ENCODE measurements around the gene PITPNB.

The PITPNB gene

DNA sequence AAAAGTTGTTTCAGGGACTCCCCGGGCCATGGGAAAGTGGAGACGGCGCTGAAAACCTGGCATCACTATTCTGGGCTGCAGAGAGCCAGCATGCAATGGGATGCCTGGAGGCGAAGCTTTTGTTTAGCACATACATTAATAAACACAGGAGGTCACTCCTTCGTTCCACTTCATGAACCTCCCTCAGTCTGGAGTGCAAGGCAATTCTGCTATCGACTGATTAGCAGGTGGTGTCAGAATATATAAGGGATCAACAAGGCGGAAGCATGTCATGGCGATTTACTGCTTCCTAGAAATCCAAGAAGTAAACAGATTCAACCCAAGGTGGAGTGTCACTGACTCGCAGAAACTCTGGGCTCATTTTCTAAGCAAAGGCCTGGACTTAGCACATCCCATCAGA lies 72.1 kb downstream of the PITPNB start:
- Histone ChIP-seq H3K9me3 (replicated peaks; ENCODE audit: insufficient read depth, low read length) (no peaks in the 10 kb centered on the region), H3F3A (ENCODE audit: insufficient read depth, low read length) (no peaks in the 10 kb centered on the region), H3K9ac (ENCODE audit: low read length) (no peak overlapping the region), H4K20me1 (ENCODE audit: insufficient read depth, low read length) (no peaks in the 10 kb centered on the region), H2AFZ (ENCODE audit: low read length) (no peak overlapping the region), H3K27ac (ENCODE audit: low read length) (no peak overlapping the region), H3K4me2 (ENCODE audit: low read depth, low read length) (no peak overlapping the region), H3K4me3 (ENCODE audit: low read length) (no peak overlapping the region), H3K4me1 (ENCODE audit: low read length) (no peaks in the 10 kb centered on the region), H3K79me2 (ENCODE audit: low read length) (no peaks in the 10 kb centered on the region), H3K9me2 (replicated peaks; ENCODE audit: insufficient read depth, low read length) (no peaks in the 10 kb centered on the region), H3K27me3 (replicated peaks; ENCODE audit: insufficient read depth, low read length) (no peaks in the 10 kb centered on the region), H3K36me3 (replicated peaks; ENCODE audit: insufficient read depth, low read length) (peaks cover 9% of the 10 kb centered on the region; the same call in 1 of the 2 replicates)
- TF ChIP-seq EZH2phosphoT487 (IDR thresholded peaks at IDR 0.05; ENCODE audit: low read length) (no peak), EZH2 (optimal IDR thresholded peaks at IDR 0.05; ENCODE audit: low read depth, low read length) (no peak)
- TF ChIP-seq, protein P1, sequence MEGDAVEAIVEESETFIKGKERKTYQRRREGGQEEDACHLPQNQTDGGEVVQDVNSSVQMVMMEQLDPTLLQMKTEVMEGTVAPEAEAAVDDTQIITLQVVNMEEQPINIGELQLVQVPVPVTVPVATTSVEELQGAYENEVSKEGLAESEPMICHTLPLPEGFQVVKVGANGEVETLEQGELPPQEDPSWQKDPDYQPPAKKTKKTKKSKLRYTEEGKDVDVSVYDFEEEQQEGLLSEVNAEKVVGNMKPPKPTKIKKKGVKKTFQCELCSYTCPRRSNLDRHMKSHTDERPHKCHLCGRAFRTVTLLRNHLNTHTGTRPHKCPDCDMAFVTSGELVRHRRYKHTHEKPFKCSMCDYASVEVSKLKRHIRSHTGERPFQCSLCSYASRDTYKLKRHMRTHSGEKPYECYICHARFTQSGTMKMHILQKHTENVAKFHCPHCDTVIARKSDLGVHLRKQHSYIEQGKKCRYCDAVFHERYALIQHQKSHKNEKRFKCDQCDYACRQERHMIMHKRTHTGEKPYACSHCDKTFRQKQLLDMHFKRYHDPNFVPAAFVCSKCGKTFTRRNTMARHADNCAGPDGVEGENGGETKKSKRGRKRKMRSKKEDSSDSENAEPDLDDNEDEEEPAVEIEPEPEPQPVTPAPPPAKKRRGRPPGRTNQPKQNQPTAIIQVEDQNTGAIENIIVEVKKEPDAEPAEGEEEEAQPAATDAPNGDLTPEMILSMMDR (IDR thresholded peaks at IDR 0.05; ENCODE audit: low read length) = no peak
- DNase-seq = no peak

GRCh38 chr22:27846248-27846757 lies 72.8 kb downstream of the PITPNB start:
- H3K9me2 ChIP-seq (replicated peaks; ENCODE audit: insufficient read depth, low read length) = no peaks in the 10 kb centered on the region
- peaks cover 9% of the 10 kb centered on the region; the same call in 1 of the 2 replicates for H3K36me3 ChIP-seq (replicated peaks; ENCODE audit: insufficient read depth, low read length)
- H2AFZ ChIP-seq (ENCODE audit: low read length) = no peak overlapping the region
- TF ChIP-seq, protein P1 (IDR thresholded peaks at IDR 0.05; ENCODE audit: low read length) = no peak
- TF ChIP-seq EZH2phosphoT487 (IDR thresholded peaks at IDR 0.05; ENCODE audit: low read length) (no peak), EZH2 (optimal IDR thresholded peaks at IDR 0.05; ENCODE audit: low read depth, low read length) (no peak)
- H3K9me3 ChIP-seq (replicated peaks; ENCODE audit: insufficient read depth, low read length) = no peaks in the 10 kb centered on the region
- no peaks in the 10 kb centered on the region for H4K20me1 ChIP-seq (ENCODE audit: insufficient read depth, low read length)
- no peaks in the 10 kb centered on the region for H3K27me3 ChIP-seq (replicated peaks; ENCODE audit: insufficient read depth, low read length)
- no peak overlapping the region for H3K4me2 ChIP-seq (ENCODE audit: low read depth, low read length)
- H3K27ac ChIP-seq (ENCODE audit: low read length) = no peak overlapping the region
- no peak overlapping the region for H3K9ac ChIP-seq (ENCODE audit: low read length)
- H3K4me1 ChIP-seq (ENCODE audit: low read length) = no peaks in the 10 kb centered on the region
- H3F3A ChIP-seq (ENCODE audit: insufficient read depth, low read length) = no peaks in the 10 kb centered on the region
- H3K4me3 ChIP-seq (ENCODE audit: low read length) = no peak overlapping the region
- no peak for DNase-seq
- H3K79me2 ChIP-seq (ENCODE audit: low read length) = no peaks in the 10 kb centered on the region

- Histone ChIP-seq H2AFZ (ENCODE audit: low read length) (no peak overlapping the region), H3K4me1 (ENCODE audit: low read length) (no peaks in the 10 kb centered on the region), H3K9me3 (replicated peaks; ENCODE audit: insufficient read depth, low read length) (no peaks in the 10 kb centered on the region), H3K79me2 (ENCODE audit: low read length) (no peaks in the 10 kb centered on the region), H3K9me2 (replicated peaks; ENCODE audit: insufficient read depth, low read length) (no peaks in the 10 kb centered on the region), H3K9ac (ENCODE audit: low read length) (no peak overlapping the region), H3K27me3 (replicated peaks; ENCODE audit: insufficient read depth, low read length) (no peaks in the 10 kb centered on the region), H3K36me3 (replicated peaks; ENCODE audit: insufficient read depth, low read length) (peaks cover 2% of the 10 kb centered on the region; the same call in 1 of the 2 replicates), H3K27ac (ENCODE audit: low read length) (no peak overlapping the region), H3K4me2 (ENCODE audit: low read depth, low read length) (no peak overlapping the region), H4K20me1 (ENCODE audit: insufficient read depth, low read length) (no peaks in the 10 kb centered on the region), H3K4me3 (ENCODE audit: low read length) (no peak overlapping the region), H3F3A (ENCODE audit: insufficient read depth, low read length) (no peaks in the 10 kb centered on the region)
- no peak for DNase-seq
- TF ChIP-seq, protein P1 (IDR thresholded peaks at IDR 0.05; ENCODE audit: low read length) = no peak
- no peak for TF ChIP-seq EZH2phosphoT487 (IDR thresholded peaks at IDR 0.05; ENCODE audit: low read length)
- no peak for TF ChIP-seq EZH2 (optimal IDR thresholded peaks at IDR 0.05; ENCODE audit: low read depth, low read length)
Measured at GRCh38 chr22:27845644-27846043, 73.4 kb downstream of the PITPNB start.

All from MM.1S (cell line).